ENCODE results near the gene MAN1A1.
A peak's percentile ranks its signal among the peaks of the same experiment; 100 is the strongest.
"Not testable (repeated sequence)": the region's sequence is repeated elsewhere in the genome, so short reads cannot be mapped to it uniquely, and the experiment has no call there.

MAN1A1 gene

GRCh38 chr6:119162134-119162775, 187.3 kb downstream of the MAN1A1 start:
- DNase-seq = no peak

GRCh38 chr6:119161438-119161837, 188.1 kb downstream of the MAN1A1 start:
- no peak for DNase-seq

GRCh38 chr6:119160911-119161310, 188.7 kb downstream of the MAN1A1 start:
- DNase-seq = no peak

GRCh38 chr6:119158057-119158848, 191.3 kb downstream of the MAN1A1 start:
- no peak for DNase-seq

- DNase-seq = no peak
These were observed 192.1 kb downstream of the MAN1A1 start for GRCh38 chr6:119157506-119157815.

- no peak for DNase-seq
These were observed 192.6 kb downstream of the MAN1A1 start for GRCh38 chr6:119156757-119157505.

GRCh38 chr6:119156082-119156481, 193.5 kb downstream of the MAN1A1 start:
- not testable (repeated sequence) for DNase-seq

- no peak for DNase-seq
These were observed 197.4 kb downstream of the MAN1A1 start for GRCh38 chr6:119152187-119152586.

GRCh38 chr6:119148825-119149525, 200.6 kb downstream of the MAN1A1 start:
- no peak for DNase-seq

GRCh38 chr6:119148098-119148824, 201.3 kb downstream of the MAN1A1 start:
- no peak for DNase-seq

- DNase-seq = peak; percentile 57
These were observed 202.2 kb downstream of the MAN1A1 start for GRCh38 chr6:119147101-119148053.

- no peak for DNase-seq
These were observed 204.4 kb downstream of the MAN1A1 start for GRCh38 chr6:119145111-119145510.

- no peak for DNase-seq
These were observed 206.9 kb downstream of the MAN1A1 start for GRCh38 chr6:119142637-119143036.

GRCh38 chr6:119142041-119142440, 207.5 kb downstream of the MAN1A1 start:
- DNase-seq = no peak

- no peak for DNase-seq
These were observed 209.1 kb downstream of the MAN1A1 start for GRCh38 chr6:119140196-119141140.

GRCh38 chr6:119138906-119139541, 210.5 kb downstream of the MAN1A1 start:
- no peak for DNase-seq

- no peak for DNase-seq
These were observed 212.1 kb downstream of the MAN1A1 start for GRCh38 chr6:119137194-119138072.

- no peak for DNase-seq
These were observed 214.8 kb downstream of the MAN1A1 start for GRCh38 chr6:119134752-119135151.

- DNase-seq = no peak
These were observed 216.2 kb downstream of the MAN1A1 start for GRCh38 chr6:119133400-119133799.
